Ovary (tissue), 3 donors: ENCODE measurements around the gene ZNF202.

Experiments
- CTCF ChIP-seq, 3 donors: fragments of 450-650 bp in 2 of 3; fragments of 200-600 bp in 1 of 3; IDR thresholded peaks; one replicate each; pipeline versions ENCODE4 v1.5.1 to v1.8.0; 2016 to 2022; ENCODE audit warnings: antibody characterized with exemption in 3 of 3, mild to moderate bottlenecking in 1 of 3
- EP300 ChIP-seq: sonication (generic); formaldehyde crosslinking; IDR thresholded peaks from one replicate; pipeline ENCODE4 v1.6.1; 2017; ENCODE audit warnings: antibody characterized with exemption
- POLR2A ChIP-seq: fragments of 450-650 bp; IDR thresholded peaks from one replicate; pipeline ENCODE4 v1.6.1; 2017; ENCODE audit warnings: antibody characterized with exemption, mild to moderate bottlenecking, moderate library complexity
- donor health status: DM: no; HTN: no; CAD: no.

- TF ChIP-seq EP300, result no peak
- TF ChIP-seq CTCF (IDR thresholded peaks at IDR 0.05), result no peak
- TF ChIP-seq POLR2A, result no peak
These were observed 67.2 kb downstream of the ZNF202 start for GRCh38 chr11:123674297-123674696.
